Ascending aorta (tissue), 2 donors: ENCODE results near the gene PARK7. TPM values are rescaled to one million over a fixed set of nuclear protein-coding genes. Genes with fewer than 3 reads are reported as not detected.

ENCODE experiments used
- DNase-seq, 2 donors: peaks; one replicate each; pipeline ENCODE4 v3.0.0-alpha.2; 2019; ENCODE audit warnings: low spot score in 2 of 2
- H3K27ac ChIP-seq, 2 donors: fragments of 200-600 bp; sonication (generic); one replicate each; pipeline ENCODE4 v1.5.1; 2016 to 2017; ENCODE audit warnings: mild to moderate bottlenecking in 1 of 2
- H3K27me3 ChIP-seq: fragments of 200-600 bp; sonication (generic); one replicate; pipeline ENCODE4 v1.5.1; 2017
- H3K36me3 ChIP-seq, 2 donors: fragments of 200-600 bp; sonication (generic); one replicate each; pipeline ENCODE4 v1.5.1; 2016
- H3K4me1 ChIP-seq, 2 donors: fragments of 200-600 bp; sonication (generic); one replicate each; pipeline ENCODE4 v1.5.1; 2016 to 2017; ENCODE audit warnings: mild to moderate bottlenecking in 1 of 2
- H3K4me3 ChIP-seq, 2 donors: fragments of 200-600 bp; sonication (generic); one replicate each; pipeline ENCODE4 v1.5.1; 2016 to 2017; ENCODE audit warnings: mild to moderate bottlenecking in 1 of 2
- H3K9me3 ChIP-seq, 2 donors: fragments of 200-600 bp; sonication (generic); one replicate each; pipeline ENCODE4 v1.5.1; 2016
- intact Hi-C: fragments of 100-400 bp; cut with DNase I; formaldehyde crosslinking; loops from one replicate; pipeline ENCODE4 v1.15.1; 2023
- total RNA-seq: library from RNA; depleted of rRNA; stranded (reverse); fragments of >200 nt; gene quantifications from one replicate; pipeline ENCODE4 v1.1.0, GENCODE V29; 2016
- TF ChIP-seq, protein P1 (sequence below), 3 experiments: fragments of 200-600 bp in 2 of 3; fragments of 450-650 bp in 1 of 3; sonication (generic) in 2 of 3; IDR thresholded peaks; one replicate each; pipeline ENCODE4 v1.5.1; 2016 to 2019; ENCODE audit warnings: antibody characterized with exemption in 3 of 3, mild to moderate bottlenecking in 1 of 3, moderate library complexity in 1 of 3

Gene PARK7
- total RNA-seq, 1 donor from 2014 or later, result 103 TPM

DNA sequence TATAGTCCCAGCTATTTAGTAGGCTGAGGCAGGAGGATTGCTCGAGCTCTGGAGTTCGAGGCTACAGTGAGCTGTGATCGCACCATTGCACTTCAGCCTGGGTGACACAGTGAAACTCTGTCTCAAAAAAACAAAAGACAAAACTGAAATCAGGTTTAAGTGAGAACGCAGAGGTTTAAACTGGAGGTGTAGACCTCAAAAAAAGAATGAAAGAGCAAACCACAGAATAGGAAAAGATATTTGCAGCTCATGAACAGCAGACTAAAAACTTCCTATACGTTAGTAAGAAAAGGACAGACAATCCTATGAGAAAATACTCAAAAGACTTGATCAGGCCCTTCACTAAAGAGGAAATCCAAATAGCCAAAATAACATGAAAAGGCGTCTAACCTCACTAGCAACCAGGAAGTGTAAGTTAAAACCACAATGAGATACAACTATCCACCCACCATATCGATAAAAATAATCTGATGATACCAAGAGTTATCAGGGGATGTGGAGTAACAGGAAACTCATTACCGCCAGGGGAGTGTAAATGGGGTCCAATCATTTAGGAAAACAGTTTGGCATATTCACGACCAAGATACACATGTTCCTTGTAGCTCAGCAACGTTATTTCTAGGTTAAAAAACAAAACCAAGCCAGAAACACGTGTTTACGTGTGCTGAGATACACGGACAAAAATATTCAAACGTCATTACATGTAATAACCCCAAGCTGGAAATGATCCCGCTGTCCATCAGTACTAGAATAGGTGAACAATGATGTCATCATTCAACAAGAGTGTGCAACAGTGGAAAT, 30.7 kb upstream of the PARK7 start:
- Histone ChIP-seq H3K27ac (no peak overlapping the region), H3K4me1 (no peaks in the 10 kb centered on the region), H3K36me3 (no peaks in the 10 kb centered on the region), H3K9me3 (no peaks in the 10 kb centered on the region), H3K4me3 (no peak overlapping the region), H3K27me3 (no peaks in the 10 kb centered on the region)
- DNase-seq, result no peak
- intact Hi-C loops, result no loop called here
- TF ChIP-seq, protein P1, sequence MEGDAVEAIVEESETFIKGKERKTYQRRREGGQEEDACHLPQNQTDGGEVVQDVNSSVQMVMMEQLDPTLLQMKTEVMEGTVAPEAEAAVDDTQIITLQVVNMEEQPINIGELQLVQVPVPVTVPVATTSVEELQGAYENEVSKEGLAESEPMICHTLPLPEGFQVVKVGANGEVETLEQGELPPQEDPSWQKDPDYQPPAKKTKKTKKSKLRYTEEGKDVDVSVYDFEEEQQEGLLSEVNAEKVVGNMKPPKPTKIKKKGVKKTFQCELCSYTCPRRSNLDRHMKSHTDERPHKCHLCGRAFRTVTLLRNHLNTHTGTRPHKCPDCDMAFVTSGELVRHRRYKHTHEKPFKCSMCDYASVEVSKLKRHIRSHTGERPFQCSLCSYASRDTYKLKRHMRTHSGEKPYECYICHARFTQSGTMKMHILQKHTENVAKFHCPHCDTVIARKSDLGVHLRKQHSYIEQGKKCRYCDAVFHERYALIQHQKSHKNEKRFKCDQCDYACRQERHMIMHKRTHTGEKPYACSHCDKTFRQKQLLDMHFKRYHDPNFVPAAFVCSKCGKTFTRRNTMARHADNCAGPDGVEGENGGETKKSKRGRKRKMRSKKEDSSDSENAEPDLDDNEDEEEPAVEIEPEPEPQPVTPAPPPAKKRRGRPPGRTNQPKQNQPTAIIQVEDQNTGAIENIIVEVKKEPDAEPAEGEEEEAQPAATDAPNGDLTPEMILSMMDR (IDR thresholded peaks at IDR 0.05), result no peak

DNA sequence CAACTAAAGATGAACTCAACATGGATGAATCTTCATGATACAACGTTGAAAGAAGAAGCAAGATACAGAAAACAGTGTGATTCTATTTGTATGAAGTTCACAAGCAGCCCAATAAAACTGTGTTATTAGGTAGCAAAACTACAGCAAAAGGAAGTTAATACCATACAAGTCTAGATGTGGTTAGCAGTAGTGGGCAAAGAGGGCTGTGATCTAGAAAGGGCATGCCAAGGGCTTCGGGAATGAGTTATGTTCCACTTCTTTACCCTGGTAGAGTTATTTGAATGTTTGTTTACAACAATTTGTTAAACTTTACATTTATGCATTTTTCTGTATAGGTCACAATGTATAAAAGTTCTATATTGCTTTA, 30.1 kb upstream of the PARK7 start:
- H3K27ac ChIP-seq, result no peak overlapping the region
- H3K27me3 ChIP-seq, result no peaks in the 10 kb centered on the region
- no peak overlapping the region for H3K4me3 ChIP-seq
- no peaks in the 10 kb centered on the region for H3K9me3 ChIP-seq
- no peak for DNase-seq
- H3K36me3 ChIP-seq, result no peaks in the 10 kb centered on the region
- TF ChIP-seq, protein P1 (IDR thresholded peaks at IDR 0.05), result no peak
- intact Hi-C loops, result no loop called here
- H3K4me1 ChIP-seq, result no peaks in the 10 kb centered on the region

DNA sequence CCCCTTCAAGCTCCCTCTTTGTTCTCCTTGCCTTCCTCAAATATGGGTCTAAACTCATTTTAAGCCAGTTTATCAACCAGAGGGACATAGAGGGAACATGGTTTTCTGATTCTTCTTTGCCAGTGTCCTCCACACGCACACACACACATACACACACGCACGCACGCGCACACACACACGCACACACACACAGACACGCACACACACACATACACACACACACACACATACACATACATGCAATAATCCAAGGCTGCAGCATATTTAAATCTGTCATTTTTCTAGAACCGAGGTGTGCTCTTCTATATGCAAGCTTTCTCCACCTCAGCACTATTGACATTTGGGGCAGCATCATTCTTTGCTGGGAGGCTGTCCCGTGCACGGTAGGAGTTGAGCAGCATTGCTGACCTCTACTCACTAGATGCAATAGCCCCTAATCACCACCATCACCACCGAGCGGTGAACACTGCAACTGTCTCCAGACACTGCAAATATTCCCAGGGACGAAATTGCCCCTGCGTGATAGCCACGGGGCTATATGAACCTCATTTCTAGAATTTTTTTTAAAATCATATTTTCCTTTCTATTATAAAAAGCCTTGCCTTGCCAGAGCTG, 28.9 kb upstream of the PARK7 start:
- no peaks in the 10 kb centered on the region for H3K4me1 ChIP-seq
- no peak for DNase-seq
- H3K27me3 ChIP-seq, result no peaks in the 10 kb centered on the region
- intact Hi-C loops, result no loop called here
- H3K9me3 ChIP-seq, result no peaks in the 10 kb centered on the region
- no peak overlapping the region for H3K4me3 ChIP-seq
- H3K27ac ChIP-seq, result no peak overlapping the region
- H3K36me3 ChIP-seq, result no peaks in the 10 kb centered on the region
- TF ChIP-seq, protein P1 (IDR thresholded peaks at IDR 0.05), result no peak

DNA sequence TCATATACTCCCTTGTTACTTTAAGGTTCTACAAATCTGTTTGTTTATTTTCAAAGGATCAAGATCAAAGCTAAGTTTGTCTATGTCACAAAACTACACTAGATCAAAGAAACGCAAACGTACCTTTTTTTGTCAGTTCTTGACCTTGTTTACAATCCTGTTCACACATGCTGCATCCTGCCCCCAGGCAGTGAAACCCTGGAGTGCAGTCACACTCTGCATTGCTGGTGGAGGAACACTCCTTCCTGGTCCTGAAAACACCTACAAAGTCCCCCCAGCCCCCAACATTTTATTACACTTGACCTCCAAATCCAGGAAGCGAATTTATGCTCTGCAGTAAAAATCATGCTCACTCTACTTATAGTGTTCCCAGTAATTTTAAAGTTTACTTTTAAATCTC, 23.4 kb upstream of the PARK7 start:
- intact Hi-C loops, result no loop called here
- no peak overlapping the region for H3K27ac ChIP-seq
- no peaks in the 10 kb centered on the region for H3K9me3 ChIP-seq
- no peak for DNase-seq
- peaks cover 0 to 2% of the 10 kb centered on the region in 2 donors for H3K4me1 ChIP-seq
- H3K27me3 ChIP-seq, result no peaks in the 10 kb centered on the region
- TF ChIP-seq, protein P1 (IDR thresholded peaks at IDR 0.05), result no peak
- H3K4me3 ChIP-seq, result no peak overlapping the region
- H3K36me3 ChIP-seq, result no peaks in the 10 kb centered on the region

DNA sequence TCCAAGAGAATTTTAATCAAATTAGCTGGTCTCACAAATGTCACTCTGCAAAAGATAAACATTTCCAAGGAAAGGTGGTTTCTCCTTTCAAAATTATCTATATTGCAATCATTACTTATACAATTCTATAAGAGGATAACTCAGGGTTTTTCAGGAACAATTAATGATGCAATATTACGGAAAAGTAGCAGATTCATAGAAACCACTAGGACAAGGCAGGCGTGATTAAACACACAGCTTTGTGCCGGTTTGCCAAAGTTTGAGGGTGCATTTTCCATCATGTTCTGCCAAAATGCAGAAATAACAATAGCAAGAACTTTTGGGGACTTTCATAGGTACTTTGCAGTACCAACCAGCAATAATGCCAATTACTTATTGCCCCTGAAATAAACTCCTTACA, 21.5 kb upstream of the PARK7 start:
- TF ChIP-seq, protein P1 (IDR thresholded peaks at IDR 0.05), result no peak
- H3K4me3 ChIP-seq, result no peak overlapping the region
- H3K4me1 ChIP-seq, result peaks cover 0 to 2% of the 10 kb centered on the region in 2 donors
- H3K27ac ChIP-seq, result no peak overlapping the region
- intact Hi-C loops, result no loop called here
- no peak for DNase-seq
- H3K27me3 ChIP-seq, result no peaks in the 10 kb centered on the region
- no peaks in the 10 kb centered on the region for H3K9me3 ChIP-seq
- no peaks in the 10 kb centered on the region for H3K36me3 ChIP-seq
